Smooth muscle cell (in vitro differentiated cells): Measurements from ENCODE around the gene DOK5. TPM values are rescaled to one million over a fixed set of nuclear protein-coding genes. Genes with fewer than 3 reads are reported as not detected.

Source experiments
- DNase-seq: peaks from one replicate; lab custom pipeline; 2025; ENCODE audit not compliant: unreplicated experiment; lab: John Stamatoyannopoulos, UW
- H2AFZ ChIP-seq: fragments of 200-600 bp; sonication (generic); 2 replicates; pipeline ENCODE4 v1.6.0; 2016; ENCODE audit warnings: antibody characterized with exemption, low read depth, mild to moderate bottlenecking
- H3F3A ChIP-seq: fragments of 200-600 bp; sonication (generic); 2 replicates; pipeline ENCODE4 v1.6.0; 2017; ENCODE audit warnings: antibody characterized with exemption, low read depth
- H3K27ac ChIP-seq: fragments of 200-600 bp; sonication (generic); 2 replicates; pipeline ENCODE4 v1.5.1; 2016; ENCODE audit warnings: low read depth, mild to moderate bottlenecking
- H3K27me3 ChIP-seq: fragments of 200-600 bp; sonication (generic); 2 replicates; pipeline ENCODE4 v1.6.1; 2016; ENCODE audit warnings: low read depth, mild to moderate bottlenecking
- H3K36me3 ChIP-seq: fragments of 200-600 bp; sonication (generic); 2 replicates; pipeline ENCODE4 v1.5.1; 2016; ENCODE audit warnings: low read depth
- H3K4me1 ChIP-seq: fragments of 200-600 bp; sonication (generic); 2 replicates; pipeline ENCODE4 v1.5.1; 2016; ENCODE audit warnings: low read depth
- H3K4me2 ChIP-seq: fragments of 200-600 bp; sonication (generic); 2 replicates; pipeline ENCODE4 v1.6.0; 2016; ENCODE audit warnings: mild to moderate bottlenecking
- H3K4me3 ChIP-seq: fragments of 200-600 bp; sonication (generic); 2 replicates; pipeline ENCODE4 v1.5.1; 2016; ENCODE audit warnings: mild to moderate bottlenecking
- H3K79me2 ChIP-seq: fragments of 200-600 bp; sonication (generic); 2 replicates; pipeline ENCODE4 v1.6.0; 2016; ENCODE audit warnings: low read depth, mild to moderate bottlenecking
- H3K9ac ChIP-seq: fragments of 200-600 bp; sonication (generic); 2 replicates; pipeline ENCODE4 v1.6.0; 2016; ENCODE audit warnings: low read depth
- H3K9me3 ChIP-seq: fragments of 200-600 bp; sonication (generic); replicated peaks from 2 replicates; pipeline ENCODE4 v1.5.1; 2016; ENCODE audit warnings: low read depth
- H4K20me1 ChIP-seq: fragments of 200-600 bp; sonication (generic); 2 replicates; pipeline ENCODE4 v1.6.0; 2016; ENCODE audit warnings: low read depth
- CTCF ChIP-seq: fragments of 200-600 bp; sonication (generic); IDR thresholded peaks from 2 replicates; pipeline ENCODE4 v1.5.1; 2017; ENCODE audit warnings: borderline replicate concordance, mild to moderate bottlenecking, antibody characterized with exemption; ENCODE audit not compliant: insufficient read depth, poor library complexity, severe bottlenecking
- WGBS: methylation state at CpG from one replicate; pipeline ENCODE4 v1.1.7; 2016; ENCODE audit warnings: low lambda C conversion rate; 5-methylcytosine and 5-hydroxymethylcytosine counted together
- polyA plus RNA-seq: library from polyadenylated mRNA; unstranded; fragments of >200 nt; fragmentation: Nextera tagmentation; extraction: Ambion mirVana; gene quantifications from 2 replicates; pipeline ENCODE4 v1.2.1, GENCODE V29; 2016
- total RNA-seq: library from RNA; depleted of rRNA; stranded (reverse); fragments of >200 nt; gene quantifications from 2 replicates; pipeline ENCODE4 v1.2.3, GENCODE V29; 2014

The DOK5 gene
- total and polyA plus RNA-seq, 2 experiments from 2014 or later: 7.7 to 10.4 TPM

GRCh38 chr20:54454982-54455381, 20.4 kb upstream of the DOK5 start:
- 93% methylated on average over 2 of the region's 2 CpGs for WGBS

DNA sequence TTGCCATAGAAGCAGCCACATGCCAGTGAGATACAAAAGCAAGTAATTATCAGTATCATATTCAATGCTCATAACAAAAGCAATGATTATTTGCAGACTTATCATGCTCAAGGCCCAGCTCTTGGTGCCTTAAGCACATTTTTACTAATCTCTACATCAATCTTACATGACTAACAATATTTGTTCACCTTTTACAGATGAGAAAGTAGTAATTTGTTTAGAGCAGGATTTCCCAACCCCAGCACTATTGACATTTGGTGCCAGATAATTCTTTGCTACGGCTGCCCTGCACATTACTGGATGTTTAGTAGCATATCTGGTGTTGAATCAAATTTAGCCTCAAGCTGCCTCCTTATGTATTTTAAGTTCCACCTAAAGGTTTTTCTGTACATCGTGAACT, 19.0 kb upstream of the DOK5 start:
- DNase-seq: no peak
- H3K27me3 ChIP-seq: no peaks in the 10 kb centered on the region
- no peak overlapping the region for H3K27ac ChIP-seq
- H3K4me2 ChIP-seq: no peak overlapping the region
- no peak overlapping the region for H2AFZ ChIP-seq
- no peak overlapping the region for H3K4me3 ChIP-seq
- no peaks in the 10 kb centered on the region for H3K4me1 ChIP-seq
- no peaks in the 10 kb centered on the region for H3K79me2 ChIP-seq
- H3K9ac ChIP-seq: no peak overlapping the region
- WGBS: 80% methylated on average over 2 of the region's 2 CpGs
- no peaks in the 10 kb centered on the region for H4K20me1 ChIP-seq
- TF ChIP-seq CTCF: no peak
- no peaks in the 10 kb centered on the region for H3K36me3 ChIP-seq
- H3F3A ChIP-seq: no peaks in the 10 kb centered on the region
- H3K9me3 ChIP-seq: no peaks in the 10 kb centered on the region

More at GRCh38 chr20:54454982-54455381, 20.4 kb upstream of the DOK5 start:
- Histone ChIP-seq H3K4me2 (no peak overlapping the region), H3K4me1 (no peaks in the 10 kb centered on the region), H3K4me3 (no peak overlapping the region), H3K9me3 (no peaks in the 10 kb centered on the region), H3K27me3 (no peaks in the 10 kb centered on the region), H3F3A (no peaks in the 10 kb centered on the region), H2AFZ (no peak overlapping the region), H3K36me3 (no peaks in the 10 kb centered on the region), H3K27ac (no peak overlapping the region), H3K79me2 (no peaks in the 10 kb centered on the region), H3K9ac (no peak overlapping the region), H4K20me1 (no peaks in the 10 kb centered on the region)
- no peak for DNase-seq
- no peak for TF ChIP-seq CTCF

GRCh38 chr20:54456961-54457360, 18.4 kb upstream of the DOK5 start:
- Histone ChIP-seq H3K27ac (no peak overlapping the region), H3K4me3 (no peak overlapping the region), H2AFZ (no peak overlapping the region), H3K9me3 (no peaks in the 10 kb centered on the region), H3F3A (no peaks in the 10 kb centered on the region), H3K9ac (no peak overlapping the region), H4K20me1 (no peaks in the 10 kb centered on the region), H3K27me3 (no peaks in the 10 kb centered on the region), H3K4me1 (no peaks in the 10 kb centered on the region), H3K36me3 (no peaks in the 10 kb centered on the region), H3K79me2 (no peaks in the 10 kb centered on the region), H3K4me2 (no peak overlapping the region)
- DNase-seq: no peak
- TF ChIP-seq CTCF: no peak
- 72% methylated on average over 6 of the region's 6 CpGs for WGBS

DNA sequence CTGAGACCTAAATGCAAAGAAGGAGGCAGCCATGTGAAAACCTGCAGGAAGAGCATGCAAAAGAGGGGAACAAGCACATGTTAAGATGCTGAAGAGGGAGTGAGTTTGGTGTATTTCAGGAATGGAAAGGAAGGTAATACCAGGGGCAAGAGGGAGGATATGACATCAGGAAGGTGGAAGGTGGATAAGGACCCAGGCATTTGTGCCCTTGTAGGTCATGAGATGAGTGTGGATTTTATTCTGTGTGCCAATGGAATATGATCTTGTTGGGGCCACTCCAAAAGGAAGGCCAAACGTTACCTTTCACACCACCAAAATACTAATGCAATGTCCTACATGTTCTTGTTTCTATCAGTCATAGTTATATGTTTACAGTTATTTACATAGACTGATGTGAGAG, 17.2 kb upstream of the DOK5 start:
- no peaks in the 10 kb centered on the region for H3K4me1 ChIP-seq
- H3K36me3 ChIP-seq: no peaks in the 10 kb centered on the region
- H2AFZ ChIP-seq: no peak overlapping the region
- no peaks in the 10 kb centered on the region for H3K79me2 ChIP-seq
- H3K27ac ChIP-seq: no peak overlapping the region
- no peak for TF ChIP-seq CTCF
- no peak for DNase-seq
- H3K9me3 ChIP-seq: no peaks in the 10 kb centered on the region
- no peak overlapping the region for H3K4me2 ChIP-seq
- H3K4me3 ChIP-seq: no peak overlapping the region
- H4K20me1 ChIP-seq: no peaks in the 10 kb centered on the region
- no peaks in the 10 kb centered on the region for H3K27me3 ChIP-seq
- 76% methylated on average over 1 of the region's 1 CpG for WGBS
- H3F3A ChIP-seq: no peaks in the 10 kb centered on the region
- H3K9ac ChIP-seq: no peak overlapping the region
